HG03097 (cell line): Measurements from ENCODE around the gene MAP1A.
A peak's percentile ranks its signal among the peaks of the same experiment; 100 is the strongest.

Experiments used
- ATAC-seq: cut with Tn5 transposase; IDR thresholded peaks from one replicate; pipeline ENCODE4 v1.9.1; 2021; ENCODE audit not compliant: unreplicated experiment, low FRiP score

Gene MAP1A

DNA sequence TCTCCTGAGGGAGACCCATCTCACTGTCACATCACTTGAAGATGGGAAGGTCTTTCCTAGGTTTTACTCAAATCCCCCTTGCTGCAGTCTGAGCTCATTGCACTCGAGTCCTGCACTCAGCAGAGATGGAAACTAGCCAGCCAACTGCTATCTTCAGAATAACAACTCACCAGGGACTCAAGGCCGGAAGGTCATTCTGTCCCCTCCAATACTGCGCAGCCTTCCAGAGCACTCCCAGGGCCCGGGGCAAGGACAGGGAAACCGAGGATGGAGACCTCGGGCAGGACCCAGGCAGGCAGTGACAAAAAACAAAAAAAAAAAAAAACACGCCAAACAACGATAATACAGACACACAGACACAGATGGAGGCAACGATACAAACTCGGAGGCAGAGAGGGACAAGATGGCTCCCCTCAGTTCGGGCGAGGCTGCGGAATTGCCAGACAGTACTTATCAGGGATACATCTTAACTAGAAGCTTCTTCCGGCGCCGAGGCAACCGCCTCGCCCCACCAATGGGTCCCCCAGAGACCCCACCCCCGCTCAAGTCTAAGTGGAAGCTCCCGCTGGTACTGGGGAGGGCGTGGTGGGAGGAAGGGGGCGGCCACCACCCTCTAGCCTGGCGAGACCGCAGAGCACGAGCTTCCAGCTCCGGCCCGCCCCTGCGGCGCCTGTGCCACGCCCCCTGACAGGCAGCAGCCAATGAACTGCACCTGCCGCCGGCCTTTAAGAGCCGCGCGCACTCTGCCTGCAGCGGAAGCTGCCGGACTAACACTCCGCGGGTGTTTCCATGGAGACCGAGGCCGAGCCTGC, 7.0 kb upstream of the MAP1A start:
- ATAC-seq, result peak; percentile 98

- ATAC-seq, result no peak
Observed at GRCh38 chr15:43511012-43511885, 6.2 kb upstream of the MAP1A start.

DNA sequence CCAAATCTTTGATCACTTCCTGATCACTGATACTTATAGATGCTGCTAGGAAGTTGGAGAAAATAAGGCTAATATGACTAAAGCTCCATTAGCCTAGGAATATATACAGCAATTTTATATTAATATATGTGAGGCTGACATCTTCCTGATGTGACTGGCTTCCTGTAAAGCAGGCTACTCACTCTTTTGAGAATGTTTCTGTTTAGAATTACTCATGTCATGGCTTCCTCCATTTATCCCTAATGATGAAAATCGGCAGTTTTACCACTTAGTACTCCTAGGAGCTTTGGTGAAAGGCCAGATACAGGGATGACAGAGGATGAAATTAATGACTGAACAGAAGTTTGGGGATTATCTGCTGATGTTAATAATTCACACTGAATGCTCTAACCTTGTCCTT, 3.9 kb upstream of the MAP1A start:
- no peak for ATAC-seq

GRCh38 chr15:43514241-43515057, 3.0 kb upstream of the MAP1A start:
- ATAC-seq, result no peak

GRCh38 chr15:43515741-43516140, 1.7 kb upstream of the MAP1A start:
- ATAC-seq, result no peak

DNA sequence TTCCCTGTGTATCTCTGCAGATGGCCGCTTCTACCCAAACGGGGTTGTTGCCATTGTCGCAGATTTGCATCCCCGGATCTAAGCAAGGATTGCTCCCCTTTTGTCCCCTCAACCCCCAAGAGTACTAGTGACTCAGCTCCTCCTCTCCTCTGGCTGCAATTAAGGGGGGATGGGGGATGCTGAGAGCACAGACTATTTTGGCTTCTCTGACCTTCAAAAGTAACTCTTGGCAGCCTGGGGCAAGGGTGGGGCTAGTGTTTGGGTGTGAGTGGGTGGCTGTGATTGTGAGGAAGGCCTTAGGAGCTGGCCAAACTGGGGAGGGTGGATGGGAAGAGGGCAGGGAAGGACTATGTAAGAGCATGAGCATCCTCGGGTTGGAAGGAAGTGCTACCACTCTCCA, 1.2 kb upstream of the MAP1A start:
- no peak for ATAC-seq

DNA sequence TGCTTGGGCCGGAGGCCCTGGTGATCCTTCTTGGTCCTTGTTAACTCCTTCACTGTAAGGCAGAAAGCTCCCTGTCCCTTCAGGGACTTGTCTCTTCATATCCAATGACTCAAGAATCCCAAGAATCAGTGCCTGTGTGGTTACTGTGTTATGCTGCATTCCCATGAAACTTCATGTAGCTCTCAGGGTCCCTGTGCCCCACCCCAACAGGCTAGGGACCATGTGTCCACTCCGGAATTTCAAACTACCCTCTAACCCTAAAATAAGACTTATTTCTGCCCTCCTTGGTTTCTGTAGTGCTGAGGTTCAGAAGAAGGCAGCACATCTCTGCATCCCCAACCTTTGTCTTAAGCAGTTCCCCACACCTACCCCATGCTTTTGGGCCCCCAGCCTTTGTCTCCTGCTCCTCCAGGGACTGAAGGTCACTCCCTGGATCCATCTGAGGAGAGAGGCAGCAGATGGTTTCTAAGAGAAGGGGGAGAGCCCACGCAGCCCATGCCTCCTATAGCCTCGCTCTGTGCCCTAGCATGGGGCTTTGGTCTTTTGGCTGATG, 531 bp upstream of the MAP1A start:
- ATAC-seq, result no peak

DNA sequence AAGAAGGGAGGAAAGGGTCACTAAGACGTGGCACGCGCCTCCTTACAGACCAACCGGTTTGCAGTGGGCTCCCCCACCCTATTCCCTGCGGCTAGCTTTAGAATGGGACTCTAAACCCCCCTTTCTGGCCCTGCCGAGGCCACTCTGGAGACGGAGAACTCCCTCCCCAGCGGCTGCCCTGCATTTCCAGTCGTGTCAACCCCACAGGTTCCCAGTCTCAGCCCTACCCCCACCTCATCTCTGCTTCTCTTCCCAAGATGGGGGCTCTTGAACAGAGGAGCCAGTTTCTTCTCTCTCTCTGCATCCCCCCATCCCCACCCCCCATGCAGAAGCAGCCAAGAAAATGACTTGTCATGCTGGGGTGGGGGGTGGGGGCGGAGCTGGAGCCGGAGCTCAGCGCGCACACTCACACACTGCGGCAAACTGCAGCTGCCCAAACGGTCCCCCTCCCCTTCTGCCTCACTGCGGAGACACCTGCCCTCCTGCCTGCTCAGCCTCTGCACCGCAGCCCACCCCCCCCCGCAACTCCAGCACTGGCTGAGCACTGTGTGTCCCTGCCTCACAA, 871 bp downstream of the MAP1A start:
- ATAC-seq, result no peak

GRCh38 chr15:43519196-43519595, 1.8 kb downstream of the MAP1A start:
- no peak for ATAC-seq

- no peak for ATAC-seq
Observed at GRCh38 chr15:43520138-43520537, 2.7 kb downstream of the MAP1A start.

DNA sequence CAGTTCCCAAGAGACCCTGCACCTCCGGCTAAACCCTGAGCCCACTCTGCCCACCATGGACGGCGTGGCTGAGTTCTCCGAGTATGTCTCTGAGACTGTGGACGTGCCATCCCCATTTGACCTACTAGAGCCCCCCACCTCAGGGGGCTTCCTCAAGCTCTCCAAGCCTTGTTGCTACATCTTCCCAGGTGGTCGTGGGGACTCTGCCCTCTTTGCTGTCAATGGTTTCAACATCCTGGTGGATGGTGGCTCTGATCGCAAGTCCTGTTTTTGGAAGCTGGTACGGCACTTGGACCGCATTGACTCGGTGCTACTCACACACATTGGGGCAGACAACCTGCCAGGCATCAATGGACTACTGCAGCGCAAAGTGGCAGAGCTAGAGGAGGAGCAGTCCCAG, 4.0 kb downstream of the MAP1A start:
- ATAC-seq, result no peak

DNA sequence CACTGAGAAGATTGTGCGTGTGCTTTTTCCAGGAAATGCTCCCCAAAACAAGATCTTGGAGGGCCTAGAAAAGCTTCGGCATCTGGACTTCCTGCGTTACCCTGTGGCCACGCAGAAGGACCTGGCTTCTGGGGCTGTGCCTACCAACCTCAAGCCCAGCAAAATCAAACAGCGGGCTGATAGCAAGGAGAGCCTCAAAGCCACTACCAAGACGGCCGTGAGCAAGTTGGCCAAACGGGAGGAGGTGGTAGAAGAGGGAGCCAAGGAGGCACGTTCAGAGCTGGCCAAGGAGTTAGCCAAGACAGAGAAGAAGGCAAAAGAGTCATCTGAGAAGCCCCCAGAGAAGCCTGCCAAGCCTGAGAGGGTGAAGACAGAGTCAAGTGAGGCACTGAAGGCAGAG, 4.8 kb downstream of the MAP1A start:
- ATAC-seq, result no peak

GRCh38 chr15:43523646-43524045, 6.2 kb downstream of the MAP1A start:
- no peak for ATAC-seq

GRCh38 chr15:43524254-43524845, 6.9 kb downstream of the MAP1A start:
- no peak for ATAC-seq

DNA sequence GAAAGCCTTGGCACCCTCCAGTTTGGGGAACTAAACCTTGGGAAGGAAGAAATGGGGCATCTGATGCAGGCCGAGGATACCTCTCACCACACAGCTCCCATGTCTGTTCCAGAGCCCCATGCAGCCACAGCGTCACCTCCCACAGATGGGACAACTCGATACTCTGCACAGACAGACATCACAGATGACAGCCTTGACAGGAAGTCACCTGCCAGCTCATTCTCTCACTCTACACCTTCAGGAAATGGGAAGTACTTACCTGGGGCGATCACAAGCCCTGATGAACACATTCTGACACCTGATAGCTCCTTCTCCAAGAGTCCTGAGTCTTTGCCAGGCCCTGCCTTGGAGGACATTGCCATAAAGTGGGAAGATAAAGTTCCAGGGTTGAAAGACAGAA, 7.7 kb downstream of the MAP1A start:
- no peak for ATAC-seq

DNA sequence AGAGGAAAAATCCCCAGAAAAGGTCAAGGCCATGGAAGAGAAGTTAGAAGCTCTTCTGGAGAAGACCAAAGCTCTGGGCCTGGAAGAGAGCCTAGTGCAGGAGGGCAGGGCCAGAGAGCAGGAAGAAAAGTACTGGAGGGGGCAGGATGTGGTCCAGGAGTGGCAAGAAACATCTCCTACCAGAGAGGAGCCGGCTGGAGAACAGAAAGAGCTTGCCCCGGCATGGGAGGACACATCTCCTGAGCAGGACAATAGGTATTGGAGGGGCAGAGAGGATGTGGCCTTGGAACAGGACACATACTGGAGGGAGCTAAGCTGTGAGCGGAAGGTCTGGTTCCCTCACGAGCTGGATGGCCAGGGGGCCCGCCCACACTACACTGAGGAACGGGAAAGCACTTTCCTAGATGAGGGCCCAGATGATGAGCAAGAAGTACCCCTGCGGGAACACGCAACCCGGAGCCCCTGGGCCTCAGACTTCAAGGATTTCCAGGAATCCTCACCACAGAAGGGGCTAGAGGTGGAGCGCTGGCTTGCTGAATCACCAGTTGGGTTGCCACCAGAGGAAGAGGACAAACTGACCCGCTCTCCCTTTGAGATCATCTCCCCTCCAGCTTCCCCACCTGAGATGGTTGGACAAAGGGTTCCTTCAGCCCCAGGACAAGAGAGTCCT, 9.0 kb downstream of the MAP1A start:
- ATAC-seq, result no peak

DNA sequence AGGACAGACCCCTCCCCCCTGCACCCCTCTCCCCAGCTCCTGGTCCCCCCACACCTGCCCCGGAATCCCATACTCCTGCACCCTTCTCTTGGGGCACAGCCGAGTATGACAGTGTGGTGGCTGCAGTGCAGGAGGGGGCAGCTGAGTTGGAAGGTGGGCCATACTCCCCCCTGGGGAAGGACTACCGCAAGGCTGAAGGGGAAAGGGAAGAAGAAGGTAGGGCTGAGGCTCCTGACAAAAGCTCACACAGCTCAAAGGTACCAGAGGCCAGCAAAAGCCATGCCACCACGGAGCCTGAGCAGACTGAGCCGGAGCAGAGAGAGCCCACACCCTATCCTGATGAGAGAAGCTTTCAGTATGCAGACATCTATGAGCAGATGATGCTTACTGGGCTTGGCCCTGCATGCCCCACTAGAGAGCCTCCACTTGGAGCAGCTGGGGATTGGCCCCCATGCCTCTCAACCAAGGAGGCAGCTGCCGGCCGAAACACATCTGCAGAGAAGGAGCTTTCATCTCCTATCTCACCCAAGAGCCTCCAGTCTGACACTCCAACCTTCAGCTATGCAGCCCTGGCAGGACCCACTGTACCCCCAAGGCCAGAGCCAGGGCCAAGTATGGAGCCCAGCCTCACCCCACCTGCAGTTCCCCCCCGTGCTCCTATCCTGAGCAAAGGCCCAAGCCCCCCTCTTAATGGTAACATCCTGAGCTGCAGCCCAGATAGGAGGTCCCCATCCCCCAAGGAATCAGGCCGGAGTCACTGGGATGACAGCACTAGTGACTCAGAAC, 9.8 kb downstream of the MAP1A start:
- no peak for ATAC-seq

GRCh38 chr15:43527802-43528541, 10.6 kb downstream of the MAP1A start:
- ATAC-seq, result no peak
